ENCODE data around the gene SCYL1.

SCYL1 gene

DNA sequence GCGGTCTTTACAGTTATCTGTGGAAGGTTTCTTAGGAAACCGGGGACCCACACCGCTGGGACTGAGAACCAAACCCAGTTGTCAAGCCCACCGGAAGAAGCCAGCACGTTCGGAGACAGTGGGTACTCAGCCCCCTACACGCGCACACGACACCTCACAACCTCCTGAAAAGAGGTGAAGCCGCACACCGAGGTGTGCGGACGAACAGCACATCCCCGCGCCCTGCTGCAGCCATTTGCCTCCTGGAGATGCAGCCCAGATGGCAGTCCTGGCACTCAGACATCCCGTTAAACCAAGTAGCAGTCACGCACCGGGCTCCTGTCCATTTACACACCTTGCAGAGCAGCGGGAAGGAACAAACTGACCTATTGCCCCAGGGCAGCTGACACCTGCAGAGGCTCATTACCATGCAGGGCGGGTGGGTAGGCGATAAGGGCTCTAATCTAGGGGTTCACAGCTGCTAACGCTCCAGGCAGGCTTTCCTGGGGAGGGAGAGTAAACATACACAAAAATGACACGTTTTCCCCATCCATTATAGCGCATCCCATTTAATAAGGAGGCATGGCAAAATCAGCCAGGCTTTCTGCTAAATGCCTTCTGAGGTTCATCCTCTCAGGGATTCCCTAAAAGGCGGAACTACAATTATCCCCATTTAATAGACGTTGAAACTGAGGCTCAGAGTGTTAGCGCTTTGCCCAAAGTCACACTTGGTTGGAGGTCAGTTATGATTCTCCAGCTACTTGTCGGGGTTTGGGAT, 50.1 kb downstream of the SCYL1 start:
- no peak for DNase-seq (ENCODE audit: low read depth, low spot score)
- H3K4me3 ChIP-seq (ENCODE audit: low read length), result peak overlapping the region; percentile 66

DNA sequence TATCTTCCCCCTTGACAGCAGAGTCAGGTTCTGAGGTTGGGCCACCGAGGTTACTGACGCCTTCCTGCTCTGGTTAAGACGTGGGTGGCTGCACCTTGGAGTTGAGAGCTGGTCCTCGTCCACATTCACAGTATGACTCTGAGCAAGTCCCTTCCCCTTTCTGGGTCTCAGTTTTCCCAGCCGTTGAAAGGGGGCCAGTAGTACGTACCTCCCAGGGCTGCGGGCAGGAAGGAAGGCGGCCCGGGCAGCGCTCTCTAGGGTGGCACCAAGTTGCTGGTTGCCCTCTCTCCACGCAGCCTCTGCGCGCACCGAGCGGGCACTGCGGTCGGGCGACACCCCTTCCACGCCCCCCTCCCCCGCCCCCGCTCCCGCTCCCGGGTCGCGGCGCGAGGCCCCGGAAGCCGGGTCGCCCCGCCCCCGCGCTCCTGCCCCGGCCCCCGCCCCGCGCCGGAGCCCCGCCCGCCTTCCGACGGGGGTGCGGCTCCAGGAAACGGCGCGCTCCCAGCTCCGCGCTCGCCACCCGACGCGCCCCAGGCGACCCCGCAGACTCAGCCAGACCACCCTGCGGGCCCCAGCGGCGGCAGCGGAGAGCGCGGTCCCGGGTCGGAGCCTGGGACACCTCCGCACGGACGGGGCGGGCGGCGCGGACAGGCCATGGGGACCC, 50.8 kb downstream of the SCYL1 start, which contains the start of gene EHBP1L1:
EHBP1L1 (plus strand) TSS at position 486 of the 664 bp plus-strand sequence. CDS start 250 bp downstream, outside the sequence.
- DNase-seq (ENCODE audit: low read depth, low spot score), result no peak
- H3K4me3 ChIP-seq (ENCODE audit: low read length), result peak within 1 kb of the TSS; percentile 66

DNA sequence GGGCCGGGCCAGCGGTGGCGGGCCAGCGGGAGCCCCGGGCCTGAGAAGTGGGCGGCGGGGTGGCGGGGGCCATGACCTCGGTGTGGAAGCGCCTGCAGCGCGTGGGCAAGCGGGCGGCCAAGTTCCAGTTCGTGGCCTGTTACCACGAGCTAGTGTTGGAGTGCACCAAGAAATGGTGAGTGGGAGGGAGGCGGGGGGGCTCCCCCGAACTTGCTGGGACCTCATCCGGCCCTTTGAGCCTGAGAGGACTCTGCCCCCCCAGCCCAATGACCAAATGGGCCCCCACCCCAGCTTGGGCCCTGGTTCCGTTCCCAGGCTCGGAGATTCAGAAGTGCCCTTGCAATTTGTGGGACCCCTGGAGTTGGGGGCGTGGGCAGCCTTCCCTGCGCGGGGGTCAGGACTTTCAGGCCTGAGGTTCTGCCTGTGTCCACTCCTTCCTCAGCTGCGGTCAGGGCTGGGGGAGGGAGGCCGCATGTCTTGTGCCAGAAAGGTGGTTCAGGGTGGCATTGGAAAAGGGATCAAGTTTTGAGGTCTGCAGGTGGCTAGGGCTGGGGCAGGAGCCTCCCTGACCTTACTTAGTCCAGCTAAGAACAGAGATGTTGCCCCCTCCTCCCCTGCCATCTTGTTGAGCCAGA, 51.5 kb downstream of the SCYL1 start:
- H3K4me3 ChIP-seq (ENCODE audit: low read length), result peak overlapping the region; percentile 66
- no peak for DNase-seq (ENCODE audit: low read depth, low spot score)

DNA sequence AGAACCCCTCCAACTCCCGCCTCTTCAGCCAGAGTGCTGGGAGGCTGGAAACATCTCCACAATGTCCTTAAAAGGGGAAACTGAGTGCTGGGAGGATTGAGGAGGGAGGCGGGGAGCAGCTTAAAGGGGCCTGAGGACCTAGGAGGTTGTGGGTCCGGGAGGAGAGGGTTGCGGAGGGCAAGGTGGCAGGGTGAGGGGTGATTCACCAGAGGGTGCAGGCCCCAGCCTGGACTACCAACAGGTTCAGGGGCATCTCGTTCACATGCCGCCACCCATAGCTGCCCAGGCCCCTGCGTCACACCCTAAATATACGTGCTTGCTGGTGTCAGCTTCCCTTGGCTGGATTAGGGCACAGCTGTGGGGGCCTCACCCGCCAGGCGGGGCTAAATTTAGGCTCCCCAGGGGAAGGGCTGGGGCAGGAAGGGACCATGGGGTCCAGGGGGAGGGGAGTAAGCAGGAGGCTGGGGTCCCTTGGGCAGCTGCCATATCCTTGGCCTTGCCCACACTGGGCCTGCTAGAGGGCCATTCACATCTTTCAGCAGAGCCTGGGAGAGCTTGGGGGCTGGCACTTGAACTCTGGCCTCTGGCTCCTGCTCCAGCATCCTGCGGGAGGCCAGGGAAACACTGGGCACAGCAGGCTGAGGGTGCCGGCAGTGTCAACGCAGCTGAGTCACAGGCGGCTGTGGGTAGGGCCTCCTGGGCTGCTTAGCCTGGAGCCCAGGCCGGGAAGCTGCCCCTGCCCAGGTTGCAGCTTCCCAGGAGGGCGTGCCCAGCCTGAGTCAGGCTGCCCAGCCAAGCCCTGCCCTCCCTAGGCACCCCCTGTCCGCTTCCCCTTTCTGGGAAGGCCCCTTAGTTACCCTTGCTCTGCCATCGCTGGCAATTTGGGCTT, 52.2 kb downstream of the SCYL1 start:
- H3K4me3 ChIP-seq (ENCODE audit: low read length), result peak overlapping the region; percentile 66
- DNase-seq (ENCODE audit: low read depth, low spot score), result no peak

DNA sequence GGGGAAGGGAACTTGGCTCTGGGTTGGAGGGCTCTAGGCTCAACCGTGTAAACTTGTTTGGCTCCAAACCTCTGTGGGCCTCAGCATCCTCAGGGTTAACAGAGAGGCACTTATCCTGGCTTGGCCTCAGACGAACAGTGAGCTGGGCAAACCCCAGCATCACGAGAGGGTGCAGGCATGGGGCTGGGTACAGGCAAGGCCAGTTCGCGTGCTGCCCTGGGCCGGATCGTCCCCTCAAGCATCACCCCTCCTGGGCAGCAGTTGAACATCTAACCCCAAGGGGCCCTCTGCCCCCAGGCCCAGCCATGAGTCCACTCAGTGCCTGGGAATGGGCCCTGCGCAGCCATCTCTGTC, 52.9 kb downstream of the SCYL1 start:
- H3K4me3 ChIP-seq (ENCODE audit: low read length), result no peak overlapping the region
- no peak for DNase-seq (ENCODE audit: low read depth, low spot score)

DNA sequence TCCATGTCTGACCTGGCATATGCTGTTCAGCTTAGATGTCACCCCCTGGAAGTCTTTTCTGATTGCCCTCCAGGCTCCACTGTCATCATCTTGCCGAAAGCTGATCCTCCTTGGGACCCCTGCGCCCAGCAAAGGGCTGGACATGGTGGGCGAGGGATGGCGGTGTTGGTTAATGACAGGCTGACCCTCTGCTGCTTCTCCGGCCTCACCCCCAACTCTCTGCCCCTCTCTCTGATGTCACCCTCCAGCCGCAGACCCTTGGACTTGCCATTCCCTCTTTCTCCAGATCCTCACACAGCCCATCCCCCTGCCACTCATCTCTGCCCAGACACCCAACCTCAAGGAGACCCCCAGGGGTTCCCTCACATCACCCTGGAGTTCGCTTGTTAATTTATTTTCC, 53.3 kb downstream of the SCYL1 start:
- no peak for DNase-seq (ENCODE audit: low read depth, low spot score)
- H3K4me3 ChIP-seq (ENCODE audit: low read length), result no peak overlapping the region

DNA sequence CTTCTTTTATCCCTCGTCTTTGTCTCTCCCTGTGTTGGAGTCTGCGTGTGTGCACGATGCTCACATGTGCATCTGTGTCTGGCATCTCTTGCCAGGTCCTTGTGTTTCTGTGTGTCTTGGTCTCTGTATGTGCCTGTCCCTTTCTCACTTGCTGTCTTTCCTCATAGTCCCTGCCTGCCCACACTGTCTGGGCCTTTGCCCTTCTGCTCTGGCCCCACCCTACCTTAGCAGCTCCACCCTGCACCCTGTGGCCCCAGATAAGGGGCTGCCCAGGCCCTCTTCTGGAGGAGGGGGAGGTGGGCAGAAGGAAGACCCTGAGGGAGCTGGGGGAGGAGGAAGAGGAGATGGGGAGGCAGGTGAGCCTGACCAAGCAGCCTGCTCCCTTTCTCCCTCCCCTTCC, 53.8 kb downstream of the SCYL1 start:
- H3K4me3 ChIP-seq (ENCODE audit: low read length), result no peak overlapping the region
- no peak for DNase-seq (ENCODE audit: low read depth, low spot score)

DNA sequence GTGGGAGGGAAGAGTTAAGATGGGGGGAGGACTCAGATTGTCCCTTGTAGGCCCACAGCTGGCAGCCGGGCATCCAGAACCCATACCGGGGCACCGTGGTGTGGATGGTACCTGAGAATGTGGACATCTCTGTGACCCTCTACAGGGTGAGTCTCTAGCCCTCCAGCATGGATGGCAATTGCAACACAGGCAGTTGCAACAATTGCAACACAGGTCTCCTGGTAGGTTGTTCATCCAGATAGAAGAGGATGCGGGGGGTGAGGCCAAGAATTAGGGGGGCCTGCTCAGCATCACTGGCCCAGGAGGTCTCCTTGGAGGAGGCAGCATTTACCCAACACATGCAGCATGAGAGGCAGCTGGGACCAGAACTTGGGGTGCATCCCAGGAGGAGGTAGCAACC, 54.4 kb downstream of the SCYL1 start:
- H3K4me3 ChIP-seq (ENCODE audit: low read length), result no peak overlapping the region
- no peak for DNase-seq (ENCODE audit: low read depth, low spot score)

DNA sequence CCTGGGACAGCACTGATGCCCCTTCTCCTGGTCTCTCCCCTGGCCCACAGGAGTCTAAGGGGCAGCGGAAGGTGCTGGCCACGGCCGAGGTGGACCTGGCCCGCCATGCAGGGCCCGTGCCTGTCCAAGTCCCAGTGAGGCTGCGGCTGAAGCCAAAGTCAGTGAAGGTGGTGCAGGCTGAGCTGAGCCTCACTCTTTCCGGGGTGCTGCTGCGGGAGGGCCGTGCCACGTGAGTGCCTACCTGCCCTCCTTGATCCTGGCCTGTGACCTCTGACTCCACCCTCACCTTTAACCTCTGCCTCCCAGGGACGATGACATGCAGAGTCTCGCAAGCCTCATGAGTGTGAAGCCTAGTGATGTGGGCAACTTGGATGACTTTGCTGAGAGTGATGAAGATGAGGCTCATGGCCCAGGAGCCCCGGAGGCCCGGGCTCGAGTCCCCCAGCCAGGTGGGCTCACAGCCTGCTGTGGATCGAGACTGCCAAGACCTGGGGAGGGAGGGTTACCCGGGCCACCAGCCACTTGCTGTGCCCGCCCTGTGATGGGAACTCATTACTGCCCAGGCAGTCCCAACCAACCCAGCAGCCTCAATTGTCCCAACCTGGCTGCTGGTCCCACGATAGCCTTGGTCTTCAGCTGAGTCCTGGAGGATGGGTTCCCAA, 55.3 kb downstream of the SCYL1 start:
- no peak overlapping the region for H3K4me3 ChIP-seq (ENCODE audit: low read length)
- DNase-seq (ENCODE audit: low read depth, low spot score), result no peak

DNA sequence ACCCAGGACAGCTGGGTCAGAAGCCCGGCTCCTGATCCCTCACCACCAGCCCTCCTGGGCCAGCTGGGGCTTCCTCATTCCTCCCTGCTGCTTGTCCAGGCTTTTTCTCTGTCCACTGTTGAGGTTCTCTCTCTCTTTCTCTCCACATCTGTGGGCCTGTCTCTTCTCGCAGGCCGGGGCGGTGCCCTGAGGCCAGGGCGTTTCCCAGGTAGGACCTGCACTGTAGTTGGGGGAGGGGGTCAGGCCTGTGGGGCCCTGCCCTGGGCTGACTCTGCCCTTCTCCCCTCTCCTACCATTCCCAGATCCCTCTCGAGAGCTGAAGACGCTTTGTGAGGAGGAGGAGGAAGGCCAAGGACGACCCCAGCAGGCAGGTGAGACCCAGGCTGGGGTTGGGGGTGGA, 55.9 kb downstream of the SCYL1 start:
- DNase-seq (ENCODE audit: low read depth, low spot score), result no peak
- H3K4me3 ChIP-seq (ENCODE audit: low read length), result no peak overlapping the region

DNA sequence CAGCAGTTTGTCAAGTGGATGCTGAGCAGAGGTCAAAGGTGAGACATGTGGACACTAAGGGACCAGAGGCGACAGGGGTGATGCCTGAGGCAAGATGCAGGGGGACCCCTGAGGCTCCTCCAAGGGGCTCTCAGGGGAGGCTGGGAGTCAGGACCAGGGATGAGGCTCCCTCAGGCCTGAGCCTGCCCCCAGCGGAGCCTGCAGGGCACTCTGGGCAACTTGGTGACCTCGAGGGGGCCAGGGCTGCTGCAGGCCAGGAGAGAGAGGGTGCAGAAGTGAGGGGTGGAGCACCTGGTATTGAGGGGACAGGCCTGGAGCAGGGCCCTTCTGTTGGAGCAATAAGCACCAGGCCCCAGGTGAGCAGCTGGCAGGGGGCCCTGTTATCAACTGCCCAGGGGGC, 57.0 kb downstream of the SCYL1 start:
- H3K4me3 ChIP-seq (ENCODE audit: low read length), result no peak overlapping the region
- no peak for DNase-seq (ENCODE audit: low read depth, low spot score)

DNA sequence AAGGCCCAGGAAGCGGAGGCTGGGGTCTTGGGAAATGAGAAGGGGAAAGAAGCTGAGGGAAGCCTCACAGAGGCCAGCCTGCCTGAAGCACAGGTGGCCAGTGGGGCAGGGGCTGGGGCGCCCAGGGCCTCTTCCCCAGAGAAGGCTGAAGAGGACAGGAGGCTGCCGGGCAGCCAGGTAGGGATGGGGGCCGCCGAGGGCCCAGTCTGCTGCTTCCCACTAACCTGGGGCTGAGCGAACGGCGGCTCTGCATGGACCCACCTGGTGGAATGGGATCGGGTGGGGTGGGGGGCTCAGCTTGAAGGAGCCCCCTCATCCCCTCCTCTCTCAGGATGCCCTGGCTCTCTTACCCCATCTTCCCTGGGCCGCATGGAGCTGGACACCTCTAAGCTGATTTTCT, 58.7 kb downstream of the SCYL1 start:
- H3K4me3 ChIP-seq (ENCODE audit: low read length), result no peak overlapping the region
- no peak for DNase-seq (ENCODE audit: low read depth, low spot score)

DNA sequence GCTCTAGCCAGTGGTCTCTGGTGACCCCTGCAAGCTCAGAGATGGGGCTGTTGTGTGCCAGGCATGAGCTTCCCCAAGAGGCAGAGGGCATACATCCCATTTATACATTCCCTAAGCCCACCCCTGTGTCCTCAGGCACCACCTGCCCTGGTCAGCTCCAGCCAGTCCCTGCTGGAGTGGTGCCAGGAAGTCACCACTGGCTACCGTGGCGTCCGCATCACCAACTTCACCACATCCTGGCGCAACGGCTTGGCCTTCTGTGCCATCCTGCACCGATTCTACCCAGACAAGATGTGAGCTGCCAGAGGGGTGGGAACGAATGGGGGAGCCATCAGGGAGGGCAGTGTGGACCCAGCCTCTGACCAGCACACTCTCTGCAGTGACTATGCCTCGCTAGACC, 59.2 kb downstream of the SCYL1 start:
- no peak overlapping the region for H3K4me3 ChIP-seq (ENCODE audit: low read length)
- no peak for DNase-seq (ENCODE audit: low read depth, low spot score)

DNA sequence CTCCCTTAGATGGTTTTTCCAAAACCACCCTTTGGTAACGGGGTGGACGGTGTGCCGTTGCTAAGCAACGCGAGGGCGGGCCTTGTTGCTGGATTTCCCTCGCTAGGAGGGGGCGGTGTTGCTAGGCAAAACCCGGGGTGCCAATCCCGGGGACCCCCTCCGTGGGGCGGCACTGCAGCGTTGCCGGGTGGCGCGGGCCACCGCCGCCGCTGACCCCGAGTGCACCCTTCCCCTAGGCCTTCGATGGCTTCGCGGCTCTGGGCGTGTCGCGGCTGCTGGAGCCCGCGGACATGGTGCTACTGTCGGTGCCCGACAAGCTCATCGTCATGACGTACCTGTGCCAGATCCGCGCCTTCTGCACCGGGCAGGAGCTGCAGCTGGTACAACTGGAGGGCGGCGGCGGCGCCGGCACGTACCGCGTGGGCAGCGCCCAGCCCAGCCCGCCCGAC, 59.9 kb downstream of the SCYL1 start:
- no peak for DNase-seq (ENCODE audit: low read depth, low spot score)
- H3K4me3 ChIP-seq (ENCODE audit: low read length), result no peak overlapping the region

DNA sequence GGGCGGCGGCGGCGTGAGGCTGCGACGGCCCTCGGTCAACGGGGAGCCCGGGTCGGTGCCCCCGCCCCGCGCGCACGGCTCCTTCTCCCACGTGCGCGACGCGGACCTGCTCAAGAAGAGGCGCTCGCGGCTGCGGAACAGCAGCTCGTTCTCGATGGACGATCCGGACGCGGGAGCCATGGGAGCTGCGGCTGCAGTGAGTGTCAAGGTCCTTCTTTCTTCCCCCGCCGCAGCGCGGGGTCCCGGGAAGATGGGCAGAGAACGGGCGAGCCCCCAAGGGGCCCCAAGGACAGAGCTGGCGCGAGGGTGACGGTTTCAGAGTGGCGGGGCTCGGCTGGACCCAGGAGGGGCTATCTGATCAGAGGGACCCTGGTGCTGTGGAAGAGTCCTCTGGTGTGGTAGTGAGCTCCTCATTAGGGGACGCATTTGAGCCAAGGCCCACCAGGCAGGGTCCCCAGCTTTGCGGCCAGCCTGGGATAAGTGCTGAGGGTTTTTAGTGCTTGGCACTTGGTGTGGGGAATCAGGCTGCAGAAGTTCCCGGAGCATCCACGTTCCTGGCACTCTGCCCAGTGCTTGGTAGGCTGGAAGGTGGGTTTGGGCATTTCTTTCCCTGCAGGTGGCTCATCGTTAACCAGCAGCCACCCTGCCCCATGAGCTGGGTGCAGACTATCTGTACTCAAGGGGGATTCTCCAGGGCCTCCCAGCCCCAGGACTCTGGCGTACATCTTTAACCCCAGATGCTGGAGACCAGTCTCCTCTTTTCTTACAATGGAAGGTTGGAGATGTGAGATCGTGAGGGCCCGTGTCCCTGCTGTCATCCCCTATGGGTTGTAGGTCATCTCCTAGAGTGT, 60.7 kb downstream of the SCYL1 start:
- H3K4me3 ChIP-seq (ENCODE audit: low read length), result no peak overlapping the region
- no peak for DNase-seq (ENCODE audit: low read depth, low spot score)

DNA sequence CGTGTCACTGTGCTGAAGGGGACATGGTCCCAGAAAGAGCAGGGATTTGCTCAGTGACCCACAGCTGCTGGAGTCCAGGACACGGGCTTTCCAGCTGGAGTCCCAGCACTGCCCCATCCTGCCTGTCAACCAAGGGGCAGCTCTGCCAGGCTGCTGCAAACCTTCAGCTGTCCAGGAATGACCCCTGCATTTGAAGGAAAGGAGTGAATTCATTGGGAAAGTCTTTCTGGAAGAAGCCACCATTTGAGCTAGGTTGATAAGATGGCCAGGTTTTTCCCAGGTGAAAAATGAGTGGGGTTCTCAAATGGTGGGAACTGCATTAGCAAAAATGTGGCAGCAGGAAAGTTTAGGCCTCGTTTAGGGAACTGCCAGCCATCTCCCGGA, 61.4 kb downstream of the SCYL1 start:
- H3K4me3 ChIP-seq (ENCODE audit: low read length), result no peak overlapping the region
- no peak for DNase-seq (ENCODE audit: low read depth, low spot score)

DNA sequence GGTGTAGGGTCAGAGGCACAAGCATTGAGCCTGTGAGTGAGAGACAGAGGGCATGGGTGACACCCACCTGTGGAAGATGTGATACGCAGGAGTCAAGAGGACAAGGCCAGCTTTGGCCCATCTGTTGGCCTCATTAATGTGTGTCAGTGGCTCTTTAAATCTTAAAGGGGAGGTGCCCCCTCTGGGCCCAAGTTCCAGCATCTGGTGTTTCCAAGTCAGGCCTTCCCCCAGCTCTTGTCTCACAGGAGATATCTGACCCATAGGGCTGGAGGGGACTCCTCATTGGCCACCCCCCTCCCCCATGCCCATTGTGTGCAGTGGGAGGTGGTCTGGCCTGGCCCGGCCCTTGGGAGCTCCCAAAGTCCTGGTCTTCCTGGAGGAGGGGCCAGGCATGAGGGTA, 61.8 kb downstream of the SCYL1 start:
- H3K4me3 ChIP-seq (ENCODE audit: low read length), result no peak overlapping the region
- DNase-seq (ENCODE audit: low read depth, low spot score), result no peak

All from Jurkat, Clone E6-1 (cell line).